NCI-H2227 (cell line): ENCODE results near the gene TMED10.
"Not testable (repeated sequence)": the region's sequence is repeated elsewhere in the genome, so short reads cannot be mapped to it uniquely, and the experiment has no call there.

Experiments
- DNase-seq: peaks from one replicate; lab custom pipeline; 2025; ENCODE audit not compliant: unreplicated experiment; lab: John Stamatoyannopoulos, UW

TMED10 gene

DNA sequence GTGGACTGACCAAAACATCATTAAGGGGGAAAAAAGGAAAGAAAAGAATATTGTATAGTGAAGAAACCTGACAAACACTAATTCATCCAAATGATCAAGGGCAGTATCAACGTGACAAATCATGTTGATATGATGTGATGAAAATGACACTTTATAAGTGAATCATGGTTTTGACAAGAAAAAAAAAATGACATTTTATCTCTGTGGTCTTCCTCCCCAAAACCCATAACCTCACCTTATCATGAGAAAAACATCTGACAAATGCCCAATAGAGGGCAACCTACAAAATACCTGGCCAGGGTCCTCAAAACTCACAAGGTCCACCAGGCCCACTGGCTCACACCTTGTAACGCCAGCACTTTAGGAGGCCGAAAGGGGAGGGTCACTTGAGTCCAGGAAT lies 13.8 kb downstream of the TMED10 start:
- DNase-seq, result no peak

DNA sequence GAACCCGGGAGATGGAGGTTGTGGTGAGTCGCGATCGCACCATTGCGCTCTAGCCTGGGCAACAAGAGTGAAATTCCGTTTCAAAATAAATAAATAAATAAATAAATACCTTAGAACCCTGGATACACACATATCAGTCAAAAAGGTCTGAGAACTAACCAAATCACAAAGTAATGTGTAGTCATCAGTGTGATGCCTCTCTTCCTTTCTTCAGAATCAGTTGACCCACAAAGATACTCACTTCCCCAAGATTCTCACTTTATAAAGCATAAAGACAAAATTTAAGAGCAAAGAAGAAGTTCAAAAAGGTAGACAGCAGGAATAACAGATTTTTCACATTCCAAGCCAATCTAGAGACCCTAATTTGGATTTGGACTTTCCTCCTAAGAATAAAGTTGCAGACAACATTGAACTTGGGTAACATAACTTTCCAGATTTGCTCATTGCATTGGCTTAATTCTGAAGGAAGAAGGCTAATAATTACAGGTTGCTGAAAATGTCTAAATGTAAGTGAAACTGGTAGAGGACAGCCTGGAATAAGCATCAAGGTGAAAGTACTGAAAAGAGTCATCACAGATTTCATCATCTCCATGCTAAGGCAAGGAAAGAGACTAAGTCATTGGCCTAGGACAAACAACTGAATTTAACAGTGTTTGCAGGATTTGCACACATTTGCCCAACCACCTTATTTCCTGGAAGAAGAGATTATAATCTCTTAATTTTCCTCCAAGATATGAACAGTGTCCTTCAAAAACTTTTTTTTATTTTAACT lies 17.4 kb downstream of the TMED10 start:
- DNase-seq, result no peak

DNA sequence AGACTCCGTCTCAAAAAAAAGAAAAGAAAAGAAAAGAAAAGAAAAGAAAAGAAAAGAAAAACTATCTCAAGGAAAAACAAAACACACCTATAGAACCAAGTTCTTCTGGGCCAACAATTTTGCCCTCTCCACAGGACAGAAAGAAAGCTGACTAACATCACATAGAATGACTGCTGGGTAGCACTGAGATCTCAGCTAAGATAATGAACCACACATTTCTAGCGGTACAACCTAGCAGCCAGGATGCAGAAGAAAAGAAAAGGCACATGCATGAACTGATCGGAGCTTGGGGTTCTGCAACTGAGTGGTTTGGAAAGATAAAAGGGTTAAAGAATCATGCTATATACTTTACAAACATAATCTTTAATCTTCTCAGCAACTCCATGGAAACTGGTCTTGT lies 19.5 kb downstream of the TMED10 start:
- no peak for DNase-seq

DNA sequence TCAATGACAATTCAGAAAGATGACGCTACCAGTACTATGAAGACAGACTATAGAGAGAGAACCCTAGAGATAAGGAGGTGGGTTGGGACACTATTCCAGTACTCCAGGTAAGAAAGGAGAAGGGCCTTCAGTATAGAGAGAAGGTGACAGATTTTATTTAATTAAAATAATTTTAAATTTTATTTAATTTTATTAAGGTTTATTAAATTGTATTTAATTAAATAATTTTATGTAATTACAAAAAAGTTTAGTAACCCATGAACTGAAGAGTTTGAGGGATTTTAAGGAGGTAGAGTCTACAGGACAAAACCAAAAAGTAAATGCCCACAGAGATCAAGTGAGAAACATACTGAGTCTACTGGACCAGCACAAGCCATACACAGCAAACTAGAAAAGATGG lies 20.3 kb downstream of the TMED10 start:
- DNase-seq, result no peak

DNA sequence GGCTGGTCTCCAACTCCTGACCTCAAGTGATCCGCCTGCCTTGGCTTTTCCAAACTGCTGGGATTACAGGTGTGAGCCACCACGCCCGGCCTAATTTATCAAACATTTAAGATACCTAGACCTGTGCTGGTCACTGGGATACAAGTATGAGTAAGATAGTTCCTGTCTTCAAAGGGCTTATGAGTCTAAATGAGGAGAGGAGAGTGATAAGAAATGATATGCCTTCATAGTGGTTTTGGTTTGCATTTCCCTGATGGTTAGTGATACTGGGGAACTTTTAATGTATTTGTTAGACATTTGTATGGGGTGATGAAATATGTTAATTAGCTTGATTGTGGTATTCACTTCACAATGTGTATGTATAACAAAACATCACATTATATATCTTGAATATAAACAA lies 21.2 kb downstream of the TMED10 start:
- DNase-seq, result no peak

DNA sequence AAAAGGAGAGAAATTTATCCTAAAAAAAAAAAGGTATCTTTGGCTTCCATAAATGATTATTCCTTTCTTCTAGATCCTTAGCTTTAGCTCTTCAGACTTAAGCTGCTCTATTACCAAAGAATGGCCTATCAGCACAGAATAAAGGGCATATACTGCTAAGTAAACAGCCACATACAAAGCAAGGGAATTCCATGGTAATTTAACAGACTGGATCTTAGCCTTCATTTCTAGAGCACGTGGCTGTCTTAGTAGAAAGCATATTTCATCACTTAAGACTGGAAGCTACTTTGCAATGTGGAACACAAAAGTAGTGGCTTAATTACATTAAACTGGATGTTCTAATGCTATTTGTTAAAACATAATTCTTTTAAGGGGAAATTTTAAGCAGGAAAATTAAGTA lies 23.1 kb downstream of the TMED10 start:
- no peak for DNase-seq

DNA sequence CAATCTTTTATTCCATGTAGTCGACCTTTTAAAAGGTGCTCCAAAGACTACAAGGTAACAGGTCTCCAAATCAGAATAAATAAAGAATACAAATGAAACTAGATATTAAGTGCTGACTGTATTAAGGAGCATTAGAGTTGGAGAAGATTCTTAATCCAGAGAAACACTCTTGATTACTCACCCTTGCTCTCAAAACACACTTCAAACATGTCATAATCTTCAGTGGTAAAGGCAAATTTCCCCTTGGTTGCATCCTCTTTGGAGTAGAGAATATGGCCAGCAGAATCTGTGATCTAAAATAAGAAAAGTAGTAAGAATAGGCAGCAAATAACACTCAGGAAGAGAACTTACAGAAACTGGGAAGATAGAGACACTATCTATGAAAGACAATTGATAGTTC lies 24.6 kb downstream of the TMED10 start:
- DNase-seq, result no peak

DNA sequence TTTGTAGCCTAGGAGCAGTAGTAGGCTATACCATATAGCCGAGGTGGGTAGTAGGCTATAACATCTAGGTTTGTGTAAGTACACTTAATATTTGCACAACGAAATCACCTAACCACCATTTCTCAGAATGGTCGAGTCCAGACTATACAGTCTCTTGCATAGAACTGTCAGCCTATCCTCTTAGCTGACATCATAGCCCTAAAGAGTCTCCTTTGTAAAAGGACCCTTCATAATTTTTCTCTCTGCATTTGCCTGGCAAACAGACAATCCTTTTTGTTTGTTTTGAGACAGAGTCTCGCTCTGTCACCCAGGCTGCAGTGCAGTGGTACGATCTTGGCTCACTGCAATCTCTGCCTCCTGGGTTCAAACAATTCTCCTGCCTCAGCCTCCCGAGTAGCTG lies 25.8 kb downstream of the TMED10 start:
- DNase-seq, result not testable (repeated sequence)

DNA sequence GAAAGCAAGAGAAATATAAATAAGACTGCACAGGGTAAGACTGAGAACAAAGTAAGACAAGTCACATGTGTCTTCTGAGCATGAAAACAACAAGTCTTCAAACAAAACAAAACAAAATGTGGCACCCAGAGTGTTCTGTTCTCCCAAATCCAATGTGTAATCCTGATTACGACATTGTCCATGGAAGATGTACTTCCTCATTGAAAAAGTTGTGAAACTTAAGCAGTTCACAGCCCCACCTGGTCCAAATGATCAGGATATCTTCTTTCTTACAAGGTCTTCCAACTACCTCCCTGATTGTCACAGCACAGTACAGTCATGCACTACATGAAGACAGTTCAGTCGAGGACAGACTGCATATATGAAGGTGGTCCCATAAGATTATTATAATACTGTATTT lies 26.3 kb downstream of the TMED10 start:
- DNase-seq, result no peak

DNA sequence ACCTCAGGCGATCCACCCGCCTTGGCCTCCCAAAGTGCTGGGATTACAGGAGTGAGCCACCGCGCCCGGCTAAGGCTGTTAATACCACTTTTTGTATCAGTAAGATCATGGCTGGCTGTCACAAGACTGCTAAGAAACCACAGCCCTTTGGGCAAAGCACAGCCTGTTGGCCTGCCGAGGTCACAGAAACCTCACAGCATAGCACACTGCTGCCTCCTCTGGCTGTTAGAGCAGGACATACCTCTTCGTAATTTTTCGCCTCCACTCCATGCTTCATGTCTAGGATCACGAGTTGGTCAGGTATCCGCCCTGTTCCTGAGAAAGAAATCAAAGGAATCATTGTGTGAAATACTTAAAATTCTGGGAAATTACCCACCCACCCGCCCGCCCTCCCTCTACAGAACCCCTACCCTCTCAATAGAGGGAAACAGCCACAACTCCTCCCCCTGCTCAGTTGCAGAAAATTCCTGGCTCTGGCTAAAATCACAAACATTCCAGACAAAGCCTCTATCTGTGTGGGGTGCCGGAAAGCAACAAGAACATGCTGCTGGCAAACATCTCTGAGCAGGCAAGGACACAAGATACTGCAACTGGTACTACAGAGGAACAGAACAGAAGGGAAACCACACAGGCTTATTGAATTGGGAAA lies 28.9 kb downstream of the TMED10 start:
- peak; percentile 51 for DNase-seq

DNA sequence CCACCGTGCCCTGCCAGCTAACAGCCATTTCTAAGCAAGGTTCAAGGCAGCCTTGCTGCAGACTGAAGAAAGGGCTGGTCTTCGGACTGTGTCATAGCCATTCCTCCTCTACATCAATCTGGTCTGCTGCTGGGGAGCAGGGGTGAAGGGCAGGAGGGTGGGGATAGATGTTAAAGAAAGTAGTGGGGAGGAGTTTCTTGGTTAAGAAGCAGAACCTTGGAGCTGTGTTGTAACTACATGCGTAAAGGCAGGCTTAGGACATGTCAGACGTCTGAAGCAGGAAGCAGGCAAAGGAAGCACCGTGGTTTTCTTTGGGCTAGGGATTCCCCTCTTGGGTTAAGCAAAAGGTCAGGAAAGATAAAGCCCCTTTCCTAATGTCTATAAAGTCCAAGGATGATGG lies 31.5 kb downstream of the TMED10 start:
- DNase-seq, result no peak

DNA sequence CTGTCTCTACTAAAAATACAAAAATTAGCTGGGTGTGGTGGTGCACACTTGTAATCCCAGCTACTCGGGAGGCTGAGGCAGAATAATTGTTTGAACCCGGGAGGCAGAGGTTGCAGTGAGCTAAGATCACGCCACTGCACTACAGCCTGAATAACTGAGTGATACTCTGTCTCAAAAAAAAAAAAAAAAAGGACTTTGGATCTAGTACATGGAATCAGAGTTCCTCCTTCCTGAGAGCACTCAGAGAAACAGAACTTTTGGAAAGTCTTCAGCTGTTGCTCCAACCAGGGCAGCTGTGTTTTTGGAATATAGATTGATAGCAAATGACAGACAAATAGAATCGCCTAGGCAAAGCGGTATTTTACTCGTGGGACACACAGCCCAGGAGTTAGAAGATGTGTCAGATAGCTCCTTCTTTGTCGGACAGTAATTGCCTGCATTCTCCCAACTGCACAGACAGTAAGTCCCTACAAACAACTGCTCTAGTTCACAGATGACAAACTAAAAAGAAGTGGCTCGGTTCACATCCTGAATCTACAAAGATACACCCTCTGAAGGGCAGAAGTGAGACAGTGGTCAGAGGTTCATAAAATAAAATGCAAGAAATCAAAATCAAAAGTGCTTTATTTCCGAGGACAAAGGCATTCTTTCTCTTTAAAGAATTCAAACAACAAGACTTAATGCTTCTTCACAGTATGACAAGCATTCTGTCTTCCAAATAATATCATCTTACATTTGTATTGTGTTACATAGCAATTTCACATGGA lies 32.5 kb downstream of the TMED10 start:
- no peak for DNase-seq

DNA sequence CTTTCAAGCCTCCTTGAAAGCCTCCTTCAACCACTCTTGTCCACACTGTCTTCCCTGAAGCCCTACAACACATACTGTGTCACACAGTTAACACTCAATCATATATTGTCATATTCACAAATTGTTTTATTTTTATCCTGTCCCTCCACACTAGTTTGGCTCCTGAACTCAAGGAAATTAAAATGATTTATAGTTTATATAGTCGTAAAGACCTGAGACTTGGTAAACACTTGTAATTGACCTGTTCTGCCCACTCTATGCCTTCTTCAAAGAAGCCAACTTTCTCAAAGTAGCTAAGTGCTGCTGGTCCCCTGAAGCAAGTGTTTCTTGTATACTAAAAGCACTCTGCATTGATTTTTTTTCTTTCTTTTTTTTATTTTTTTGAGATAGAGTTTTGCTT lies 33.9 kb downstream of the TMED10 start:
- DNase-seq, result no peak

DNA sequence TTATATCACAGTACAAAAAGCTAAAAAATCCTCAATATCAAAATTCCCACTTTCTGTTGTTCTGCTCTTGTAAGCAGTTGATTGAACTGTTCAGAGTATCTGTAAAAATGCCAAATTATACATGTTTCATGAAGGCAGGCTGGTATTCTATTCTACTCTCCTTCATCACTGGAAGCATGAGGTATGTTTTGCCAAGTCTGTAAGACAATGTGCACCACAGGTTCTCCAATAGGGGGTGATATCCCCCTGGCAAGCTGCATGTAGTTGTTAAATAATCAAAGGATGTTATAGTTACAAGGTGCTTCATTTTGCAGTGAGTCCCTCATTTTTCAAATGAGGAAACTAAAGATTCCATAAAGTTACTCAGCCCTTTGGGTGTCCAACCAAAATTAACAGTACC lies 34.4 kb downstream of the TMED10 start:
- DNase-seq, result peak; percentile 12

DNA sequence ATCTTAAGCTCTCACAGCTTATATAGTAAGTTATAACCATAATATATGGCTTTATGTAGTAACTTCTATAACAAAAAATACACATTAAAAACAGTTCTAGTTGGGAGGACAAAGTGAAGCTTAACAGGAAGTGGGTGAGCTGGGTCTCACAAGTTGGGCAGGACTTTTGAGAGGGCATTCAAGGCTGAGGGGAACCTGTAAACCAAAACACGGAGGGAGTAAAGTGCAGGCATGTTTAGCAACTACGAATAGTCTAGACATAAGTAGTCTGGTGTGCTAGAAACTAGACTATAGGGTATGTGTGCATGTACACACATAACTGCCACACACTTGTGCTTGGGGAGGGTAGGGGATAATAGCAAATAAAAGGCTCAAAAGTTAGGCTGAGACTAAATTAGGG lies 35.4 kb downstream of the TMED10 start:
- DNase-seq, result no peak

DNA sequence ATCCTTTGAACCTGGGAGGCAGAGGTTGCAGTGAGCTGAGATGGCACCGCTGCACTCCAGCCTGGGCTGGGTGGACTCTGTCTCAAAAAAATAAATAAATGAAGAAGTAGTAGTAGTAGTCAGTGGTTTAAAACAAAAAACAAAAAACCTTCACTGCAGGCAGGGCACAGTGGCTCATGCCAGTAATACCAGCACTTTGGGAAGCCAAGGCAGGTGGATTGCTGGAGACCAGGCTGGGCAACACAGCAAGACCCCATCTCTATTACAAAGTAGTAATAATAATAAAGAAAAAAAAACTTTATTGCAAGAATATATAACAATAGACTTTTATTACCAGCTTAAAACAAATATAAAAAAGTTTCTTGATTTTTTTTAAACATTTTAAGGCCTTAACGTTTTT lies 35.8 kb downstream of the TMED10 start:
- no peak for DNase-seq

DNA sequence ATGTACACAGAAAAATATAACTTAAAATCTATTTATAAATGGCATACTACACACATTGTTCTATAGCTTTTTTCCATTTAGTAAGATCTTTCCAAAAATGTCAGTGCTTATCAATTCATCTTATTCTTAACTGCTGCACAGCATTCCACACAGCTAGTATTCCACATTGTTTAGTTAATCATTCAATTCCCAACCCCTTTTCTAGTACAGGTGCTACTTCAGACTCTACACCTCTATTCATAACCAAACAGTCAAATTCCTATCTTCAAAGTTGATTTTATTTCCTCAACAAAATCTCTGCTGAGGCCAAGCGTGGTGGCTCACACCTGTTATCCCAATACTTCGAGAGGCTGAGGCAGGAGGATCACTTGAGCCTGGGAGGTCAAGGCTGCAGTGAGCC lies 37.2 kb downstream of the TMED10 start:
- DNase-seq, result no peak

DNA sequence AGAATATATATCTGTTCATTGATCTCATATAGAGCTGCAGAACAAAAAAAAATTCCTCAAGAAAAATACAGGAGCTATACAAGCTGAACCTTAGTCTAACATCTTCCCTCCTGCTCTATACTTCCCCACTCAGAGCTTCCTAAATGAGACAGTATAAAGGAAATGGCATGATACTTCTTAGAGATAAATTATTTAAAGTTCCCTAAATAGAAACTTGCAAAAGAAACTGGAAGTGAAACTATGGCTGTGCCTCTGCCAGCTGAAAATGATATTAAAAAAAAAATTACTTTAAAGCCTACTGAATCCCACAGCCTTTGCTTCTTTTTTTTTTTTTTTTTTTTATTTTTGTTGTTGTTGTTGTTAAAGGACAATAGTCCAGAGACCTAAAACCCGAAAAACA lies 37.9 kb downstream of the TMED10 start:
- DNase-seq, result no peak

DNA sequence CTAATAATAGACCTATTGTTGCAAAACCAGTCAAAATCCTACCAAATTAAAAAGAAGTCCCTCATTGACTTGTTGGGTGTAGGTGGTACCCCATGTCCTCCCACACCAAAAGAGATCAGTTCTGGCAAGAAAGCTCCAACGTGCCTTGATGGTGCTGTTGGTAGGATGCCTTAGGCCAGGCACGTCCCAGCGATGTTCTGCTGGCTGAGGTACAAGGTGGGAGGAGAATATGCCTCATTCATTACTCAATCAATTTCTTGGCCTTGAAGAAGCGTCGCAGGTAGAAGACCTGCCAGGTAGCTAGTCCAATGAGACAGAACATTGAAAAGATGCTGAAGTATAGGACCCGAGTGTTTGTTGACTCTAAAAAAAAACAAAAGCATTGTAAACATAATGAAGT lies 41.8 kb downstream of the TMED10 start:
- no peak for DNase-seq

DNA sequence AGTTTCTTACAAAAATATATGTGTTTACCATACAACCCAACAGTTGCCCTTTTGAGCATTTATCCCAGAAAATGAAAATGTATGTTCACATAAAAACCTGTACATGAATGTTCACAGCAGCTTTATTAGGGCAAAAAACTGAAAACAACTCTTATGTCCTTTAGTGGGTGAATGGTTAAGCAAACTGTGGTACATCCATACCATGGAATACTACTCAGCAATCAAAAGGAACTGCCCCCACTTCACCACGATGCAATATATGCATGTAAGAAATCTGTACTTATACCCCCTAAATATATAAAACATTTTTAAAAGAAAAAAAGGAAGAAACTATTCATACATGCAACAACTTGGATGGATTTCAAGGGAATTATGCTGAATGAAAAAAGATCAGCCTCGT lies 42.8 kb downstream of the TMED10 start:
- DNase-seq, result no peak

DNA sequence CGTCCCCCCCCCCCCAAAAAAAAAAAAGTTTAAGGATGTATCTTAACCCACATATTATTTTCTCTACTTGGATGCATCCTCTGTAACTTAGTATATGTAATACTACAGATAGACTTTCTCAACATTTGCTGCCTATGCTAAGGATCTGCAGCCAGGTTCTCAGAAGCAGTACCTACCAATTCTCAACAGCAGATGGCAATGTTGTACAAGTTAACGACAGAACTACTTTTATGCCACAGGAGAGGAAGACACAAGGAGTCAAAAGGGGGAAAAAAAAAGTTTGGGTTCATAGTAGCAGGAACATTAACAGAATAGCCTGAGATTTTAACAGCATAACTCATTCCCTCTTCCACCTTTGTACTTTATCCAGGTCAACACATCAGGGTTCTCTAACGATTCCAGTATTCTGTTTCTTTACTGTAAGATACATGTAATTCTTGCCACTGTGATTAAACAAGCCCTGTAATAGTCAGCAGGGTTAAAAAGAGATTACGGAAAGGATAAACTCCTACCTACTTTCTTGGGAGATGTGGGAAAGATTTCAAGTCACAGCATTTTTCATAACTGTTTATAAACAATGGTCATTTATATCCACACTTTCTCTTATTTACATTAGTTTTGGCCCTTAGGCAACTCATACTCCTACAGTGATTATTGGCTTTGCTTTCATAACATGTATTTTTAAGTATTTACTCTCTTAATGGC lies 43.9 kb downstream of the TMED10 start:
- peak; percentile 85 for DNase-seq

DNA sequence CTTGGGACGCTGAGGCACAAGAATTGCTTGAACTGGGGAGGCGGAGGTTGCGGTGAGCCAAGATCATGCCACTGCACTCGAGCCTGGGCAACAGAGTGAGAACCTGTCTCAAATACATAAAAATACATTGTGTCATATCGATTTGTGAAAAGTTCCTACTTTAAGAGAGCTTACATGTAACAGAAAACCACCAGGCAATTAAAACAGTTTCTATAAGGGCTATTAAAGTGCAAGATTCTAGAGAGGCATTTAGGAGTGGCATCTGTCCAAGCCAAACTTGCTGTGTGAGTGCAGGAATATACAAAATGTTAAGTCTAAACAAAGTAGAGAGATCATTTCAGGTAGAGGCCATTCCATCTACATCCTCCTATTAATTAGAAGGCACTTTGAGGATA lies 47.8 kb downstream of the TMED10 start:
- DNase-seq, result no peak
